HG03342 (cell line): ENCODE measurements around the gene XPNPEP1.

Experiments used
- ATAC-seq: cut with Tn5 transposase; IDR thresholded peaks from one replicate; pipeline ENCODE4 v1.9.1; 2021; ENCODE audit warnings: mild to moderate bottlenecking, moderate library complexity; ENCODE audit not compliant: unreplicated experiment

Gene XPNPEP1

DNA sequence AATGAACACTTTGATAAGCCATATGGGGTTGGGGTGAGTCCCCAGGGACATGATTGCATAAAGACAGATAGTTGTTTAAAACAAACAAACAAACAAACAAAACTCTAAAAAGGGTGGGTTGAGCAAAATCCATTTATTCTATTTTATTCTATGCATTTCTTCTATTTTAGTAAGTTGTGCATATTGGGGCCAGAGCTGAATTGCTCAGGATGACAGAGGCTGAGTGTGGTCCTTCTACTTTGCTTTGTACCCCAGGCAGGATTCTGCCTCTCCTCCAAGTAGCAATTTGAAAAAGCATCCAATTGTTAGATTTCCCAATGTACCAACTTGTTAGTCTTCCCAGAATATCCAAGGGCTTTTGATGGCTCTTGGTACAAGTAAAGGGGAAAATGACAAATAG is 29.2 kb upstream of the XPNPEP1 start:
- no peak for ATAC-seq

DNA sequence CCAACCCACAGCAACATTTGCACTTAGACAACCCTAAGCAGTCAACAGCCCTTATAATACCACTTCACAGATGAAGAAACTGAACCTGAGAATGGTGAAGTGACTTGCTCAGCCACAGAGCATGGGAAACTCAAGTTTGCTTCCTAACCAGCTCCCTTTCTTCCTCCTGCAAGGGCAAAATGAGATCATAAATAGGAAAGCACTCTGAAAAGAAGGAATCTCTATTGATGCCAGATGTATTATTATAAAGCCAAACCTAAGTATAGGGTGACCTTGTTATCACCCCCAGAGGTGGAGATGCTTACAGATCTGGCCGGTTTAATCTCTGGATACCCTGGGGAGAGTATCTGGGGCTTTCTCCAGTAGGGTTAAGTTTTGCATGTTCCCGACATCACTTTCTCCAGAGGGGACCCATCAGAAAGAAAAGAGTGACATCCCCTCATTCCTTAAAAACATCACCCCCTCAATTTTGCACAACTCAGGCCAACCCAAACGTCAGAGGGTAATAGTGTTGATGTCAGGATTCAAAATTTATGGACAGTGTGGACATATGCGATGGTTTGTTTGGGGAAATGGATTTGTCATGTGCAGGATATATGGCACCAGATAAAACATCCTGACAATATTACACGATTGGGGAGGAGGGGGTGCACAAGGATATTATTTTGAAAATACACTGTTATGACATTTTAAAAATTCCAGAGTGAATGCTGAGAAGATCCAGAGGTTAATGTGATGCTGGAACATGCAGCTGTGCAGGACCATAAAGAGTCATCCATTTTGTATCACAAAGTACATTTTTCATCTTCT is 24.0 kb upstream of the XPNPEP1 start:
- no peak for ATAC-seq

DNA sequence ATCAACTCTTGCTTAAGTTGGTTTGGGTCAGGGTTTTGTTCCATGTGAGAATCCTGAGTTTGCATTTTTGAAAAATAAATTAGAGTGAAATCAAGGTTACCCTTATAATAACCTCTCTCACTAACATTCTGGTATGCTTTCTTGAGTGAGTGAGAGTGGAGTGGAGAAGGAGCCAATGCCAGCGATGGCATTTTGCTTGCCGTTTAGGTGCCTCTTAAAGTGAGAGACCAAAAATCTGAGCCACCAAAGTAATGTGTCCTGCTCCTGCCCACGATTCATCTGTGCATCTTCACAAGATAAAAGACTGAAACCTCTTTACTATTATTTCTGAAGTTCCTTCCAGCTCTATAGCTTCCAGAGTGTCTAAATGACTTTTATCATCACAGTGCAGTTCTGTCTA is 23.4 kb upstream of the XPNPEP1 start:
- ATAC-seq: no peak

DNA sequence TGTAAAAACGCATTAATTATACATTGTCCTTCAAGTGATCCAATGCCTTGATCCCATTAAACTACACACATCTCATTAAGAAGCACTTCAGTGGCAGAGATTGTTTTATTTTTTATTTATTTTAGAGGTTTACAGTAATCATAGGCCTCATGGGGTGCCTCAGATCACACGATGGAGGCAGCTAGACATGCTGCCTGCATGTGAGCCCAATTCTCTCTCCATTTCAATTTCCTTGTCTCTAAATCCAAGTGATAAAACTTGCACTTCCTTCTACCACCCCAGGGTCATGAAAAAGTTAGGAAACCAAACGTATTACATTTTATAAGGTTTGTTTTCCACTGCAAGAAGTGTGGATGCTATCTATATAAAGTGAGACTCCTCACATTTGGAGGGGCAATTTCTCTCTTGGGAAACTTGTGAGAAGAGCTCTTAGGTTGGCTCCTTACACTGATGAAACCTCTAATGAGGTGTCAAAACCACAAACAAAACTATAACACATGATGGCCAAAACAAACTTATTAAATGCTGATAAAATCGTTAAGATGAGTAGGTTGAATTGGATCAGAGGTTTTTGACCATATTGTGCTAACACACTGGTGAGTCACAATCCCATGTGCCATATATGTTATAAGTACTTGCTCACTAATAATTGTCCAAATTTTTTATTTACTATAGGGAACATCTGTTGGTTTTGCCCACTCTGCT is 22.3 kb upstream of the XPNPEP1 start:
- no peak for ATAC-seq

DNA sequence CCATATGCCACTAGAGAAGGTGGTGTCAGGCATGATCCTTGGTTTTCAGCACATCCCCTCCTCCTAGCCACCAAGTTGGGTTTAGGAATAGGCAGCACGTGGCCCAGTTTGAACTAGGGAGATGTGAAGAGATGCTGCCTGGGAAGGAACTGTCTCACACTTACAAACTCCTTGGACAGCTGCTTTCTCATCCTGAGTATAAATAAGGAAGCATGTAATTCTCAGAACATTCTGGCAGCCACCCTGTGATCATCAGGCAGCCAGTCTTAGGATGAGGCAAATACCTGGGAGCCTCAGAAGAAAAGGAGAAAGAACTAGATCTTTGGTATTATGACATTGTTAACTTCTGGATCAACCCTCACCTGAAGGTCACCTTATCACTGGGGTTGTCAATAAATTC is 21.3 kb upstream of the XPNPEP1 start:
- no peak for ATAC-seq

DNA sequence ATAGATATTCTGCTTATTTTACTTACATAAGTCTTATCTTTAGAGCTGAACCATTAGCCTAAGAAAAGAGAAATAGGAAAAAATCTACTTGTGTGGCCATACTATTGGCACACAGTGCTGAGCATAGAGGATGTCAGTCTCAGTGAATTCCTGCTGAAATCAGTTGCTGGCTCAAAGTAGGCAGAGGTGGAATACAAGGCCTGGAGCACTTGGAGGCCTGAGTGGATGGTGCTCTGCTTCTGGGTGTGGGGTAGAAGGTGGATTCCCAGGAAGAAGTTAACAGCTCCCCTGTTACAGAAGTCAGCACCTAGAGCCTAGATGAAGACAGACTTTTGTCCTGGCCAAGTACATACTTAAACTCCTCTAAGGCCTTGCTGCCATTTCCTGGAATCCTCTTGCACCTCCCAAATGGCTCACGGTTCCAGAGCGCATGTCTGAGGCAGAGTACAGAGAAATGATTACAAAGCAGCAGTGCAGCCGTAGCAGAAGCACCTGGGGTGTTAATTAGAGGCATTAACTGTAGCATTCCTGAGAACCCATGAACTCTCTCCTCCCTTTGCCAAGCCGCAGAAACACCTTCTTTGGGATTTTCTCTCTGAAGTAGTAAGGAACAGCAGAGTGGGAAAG is 18.0 kb upstream of the XPNPEP1 start:
- ATAC-seq: no peak

DNA sequence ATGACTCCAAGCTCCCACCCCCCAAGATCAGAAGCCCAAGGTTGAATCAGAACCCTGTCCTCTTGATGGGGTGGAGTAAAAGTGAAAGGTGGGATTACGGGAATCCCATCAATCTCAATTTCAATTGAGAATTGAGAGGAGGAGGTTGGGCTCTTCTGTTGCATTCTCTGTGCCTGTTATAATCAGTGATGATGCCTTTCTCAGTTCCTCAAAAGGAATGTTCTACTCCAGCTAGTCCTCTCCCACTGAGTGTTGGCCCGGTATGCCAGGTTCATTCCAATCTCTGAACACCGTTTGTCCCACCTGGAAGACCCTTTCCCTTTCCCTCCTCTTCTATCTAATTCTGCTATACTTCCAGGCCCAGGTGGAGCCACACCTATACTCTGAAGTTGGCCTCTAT is 17.2 kb upstream of the XPNPEP1 start:
- ATAC-seq: no peak

DNA sequence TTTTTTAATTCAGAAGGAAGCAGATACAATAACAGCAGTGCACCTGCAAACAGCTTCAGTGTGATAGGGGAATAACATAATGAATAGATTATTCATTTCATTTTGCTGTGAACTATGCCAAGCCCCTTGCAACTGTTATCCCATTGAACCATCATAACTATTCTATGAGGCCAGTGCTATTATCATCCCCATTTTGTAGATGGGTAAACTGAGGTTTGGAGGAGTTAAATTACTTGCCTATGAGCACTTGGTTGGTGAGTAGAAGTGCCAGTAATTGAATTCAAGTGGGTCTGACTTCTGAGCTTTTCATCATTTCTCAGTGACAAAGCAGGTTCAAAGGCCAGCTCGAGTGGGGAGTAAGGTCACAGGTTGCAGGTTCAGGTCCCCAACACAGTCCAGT is 16.8 kb upstream of the XPNPEP1 start:
- ATAC-seq: no peak

DNA sequence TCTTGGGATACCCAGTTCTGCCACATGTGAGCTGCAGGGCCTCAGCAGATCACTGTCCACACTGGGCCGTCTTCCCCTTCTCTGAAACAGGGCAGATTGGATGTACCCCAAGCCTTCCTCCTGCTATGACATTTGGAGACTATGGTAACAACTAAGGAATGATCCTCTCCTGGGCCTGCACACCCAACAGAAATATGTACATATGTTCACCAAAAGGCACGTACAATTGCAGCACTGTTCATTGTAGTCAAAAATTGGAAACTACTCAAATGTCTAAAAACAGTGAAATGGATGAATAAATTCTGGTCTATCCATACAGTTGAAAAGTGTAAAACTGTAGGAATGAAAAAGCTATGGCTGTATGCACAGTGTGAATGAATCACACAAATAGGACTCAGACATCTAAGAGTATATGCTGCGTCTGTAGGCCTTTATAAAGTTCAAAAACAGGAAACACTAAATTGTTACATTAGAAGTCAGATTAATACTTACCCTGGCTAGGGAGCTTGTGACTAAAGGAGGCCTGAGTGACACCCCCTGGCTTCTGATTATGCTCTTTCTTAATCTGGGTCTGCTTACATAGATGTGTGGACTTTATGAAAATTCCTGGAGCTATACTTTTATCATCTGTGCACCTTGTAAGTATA is 16.1 kb upstream of the XPNPEP1 start:
- ATAC-seq: no peak

DNA sequence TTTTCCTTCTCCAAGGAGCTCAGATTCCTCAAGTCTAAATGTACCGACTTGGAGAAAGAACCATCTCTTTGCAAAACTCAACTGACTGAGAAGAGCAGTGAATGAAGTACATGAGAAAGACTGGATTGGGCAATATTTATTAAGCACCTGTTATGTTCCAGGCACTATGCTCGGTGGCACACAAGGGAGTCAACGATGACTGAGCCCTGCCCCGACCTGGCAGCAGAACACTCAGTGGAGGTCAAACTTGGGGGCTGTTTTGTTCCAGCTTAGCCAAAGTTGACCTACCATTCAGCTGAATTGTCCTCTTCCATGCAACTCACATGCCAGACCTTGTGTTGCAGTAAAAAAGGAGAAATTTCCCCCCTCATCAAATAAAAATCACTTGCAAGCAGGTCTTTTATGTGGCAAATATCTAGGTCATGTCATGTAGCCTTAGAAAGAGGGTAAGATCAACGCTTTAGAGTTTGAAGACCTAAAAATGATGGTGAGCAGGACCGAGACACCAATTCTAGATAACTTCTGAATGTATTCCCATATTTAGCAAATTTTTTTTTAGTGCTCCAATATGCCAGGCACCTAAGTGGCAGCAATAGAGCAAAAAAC is 14.3 kb upstream of the XPNPEP1 start:
- ATAC-seq: no peak

DNA sequence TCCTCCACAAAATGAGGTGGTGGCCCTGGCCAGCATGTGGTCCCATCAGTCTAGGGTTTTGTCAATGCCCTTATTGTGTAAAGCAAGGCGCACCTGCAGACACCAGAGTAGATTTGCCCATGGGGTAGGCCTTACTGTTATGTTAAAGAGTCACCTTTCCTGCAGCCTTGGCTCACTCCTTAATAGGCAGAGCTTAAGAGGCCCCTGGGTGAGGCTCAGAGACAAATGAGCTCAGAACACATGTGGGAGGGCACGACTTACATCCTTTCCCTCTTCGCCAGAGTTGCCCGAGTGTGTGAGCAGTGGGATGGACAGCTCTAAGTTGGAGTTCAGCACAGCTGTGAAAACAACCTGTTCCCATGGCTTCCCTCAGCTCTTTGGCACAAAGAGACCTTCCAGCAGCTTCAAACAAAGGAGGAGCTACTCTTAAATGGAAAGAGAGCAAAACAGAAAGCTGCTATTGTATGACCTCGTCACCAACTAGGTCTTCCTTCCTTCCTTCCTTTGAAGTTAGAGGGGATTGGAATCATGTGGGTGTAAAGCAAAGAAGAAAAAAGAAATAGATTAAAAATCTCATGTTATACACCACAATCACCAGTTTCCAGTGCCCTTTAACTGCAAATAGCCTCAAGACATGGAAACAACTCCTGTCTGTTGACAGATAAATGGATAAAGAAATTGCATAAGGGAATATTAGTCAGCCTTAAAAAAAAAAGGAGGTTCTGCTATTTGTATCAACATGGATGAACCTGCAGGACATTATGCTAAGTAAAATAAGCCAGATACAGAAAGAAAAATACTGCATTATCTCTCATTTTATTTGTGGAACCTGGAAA is 11.9 kb upstream of the XPNPEP1 start:
- no peak for ATAC-seq

DNA sequence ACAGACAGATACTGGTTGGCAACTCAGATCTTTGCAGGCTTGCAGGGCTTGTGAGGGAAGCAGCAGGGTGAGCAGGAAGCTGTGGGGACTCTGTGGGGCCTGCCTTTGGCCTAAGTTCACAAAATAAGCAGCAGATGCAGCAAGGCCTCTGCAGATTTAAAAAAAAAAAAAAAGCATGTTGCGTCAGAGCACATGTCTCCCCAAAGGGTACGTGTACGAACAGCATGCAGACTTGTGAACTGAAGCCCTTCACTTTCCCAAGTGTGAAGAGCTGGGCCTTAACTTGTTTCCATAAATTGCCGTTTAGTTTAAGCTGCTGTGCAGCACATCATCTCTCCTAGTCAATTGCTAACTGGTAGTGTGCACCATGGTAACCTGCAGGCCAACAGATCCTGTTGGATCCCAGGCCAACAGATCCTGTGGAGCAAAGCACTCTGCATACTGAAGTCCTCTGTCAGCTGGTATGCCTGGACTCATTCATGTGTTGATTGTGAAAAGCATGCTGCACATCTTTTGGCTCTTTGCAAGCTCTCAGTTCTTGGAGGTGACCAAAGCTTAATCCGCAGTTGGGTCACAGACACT is 10.8 kb upstream of the XPNPEP1 start:
- ATAC-seq: no peak

DNA sequence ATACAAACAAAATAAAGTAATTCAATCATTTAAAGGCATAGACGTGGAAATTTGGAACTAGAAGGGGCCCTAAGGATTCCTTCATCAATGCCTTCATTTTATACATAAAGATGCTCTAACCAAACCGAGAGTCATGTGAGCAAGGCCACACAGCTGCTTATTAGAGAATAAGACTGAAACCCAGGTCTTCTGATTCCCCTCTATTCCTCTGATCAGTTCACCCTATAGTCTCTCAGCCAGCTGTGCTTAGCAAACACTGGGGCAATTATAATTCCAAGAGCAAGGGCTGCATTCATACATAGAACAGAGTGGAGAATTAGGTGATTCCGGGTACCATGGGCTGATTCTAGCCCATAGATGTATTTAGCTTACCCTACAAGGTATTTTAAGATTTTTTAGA is 9.7 kb upstream of the XPNPEP1 start:
- ATAC-seq: no peak

DNA sequence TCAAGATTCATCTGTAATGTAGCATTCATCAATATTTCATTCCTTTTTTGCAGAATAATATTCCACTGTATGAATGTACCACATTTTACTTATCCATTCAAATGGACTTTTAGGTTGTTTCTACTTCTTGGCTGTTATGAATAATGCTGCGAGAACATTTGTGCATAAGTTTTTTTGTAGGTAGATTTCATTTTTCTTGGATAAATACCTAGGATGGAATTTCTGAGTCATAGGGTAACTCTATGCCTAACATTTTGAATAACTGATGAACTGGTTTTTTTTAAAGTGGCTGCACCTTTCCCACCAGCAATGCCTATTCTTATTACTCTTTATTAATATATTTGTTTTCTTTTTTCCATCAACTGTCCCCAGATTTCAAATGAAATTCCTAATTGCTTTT is 9.1 kb upstream of the XPNPEP1 start:
- no peak for ATAC-seq

DNA sequence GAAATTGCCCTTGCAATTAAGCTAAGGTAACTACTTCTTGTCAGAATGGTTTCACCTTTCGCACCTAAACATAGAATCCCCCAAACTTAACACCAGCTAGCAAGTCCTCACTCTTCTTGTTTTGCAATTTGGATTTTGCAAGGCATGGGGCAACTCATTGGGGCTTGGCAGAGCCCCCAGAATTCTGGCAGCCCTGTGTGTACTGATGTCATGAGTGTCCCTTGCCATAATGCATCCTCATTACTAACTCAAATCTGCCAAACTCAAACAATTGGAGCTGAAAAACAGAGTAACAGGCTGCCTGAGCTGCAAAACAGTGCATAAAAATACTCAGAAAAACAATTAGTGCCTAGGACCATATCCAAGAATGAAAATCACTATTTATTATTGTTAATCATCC is 7.9 kb upstream of the XPNPEP1 start:
- ATAC-seq: no peak

DNA sequence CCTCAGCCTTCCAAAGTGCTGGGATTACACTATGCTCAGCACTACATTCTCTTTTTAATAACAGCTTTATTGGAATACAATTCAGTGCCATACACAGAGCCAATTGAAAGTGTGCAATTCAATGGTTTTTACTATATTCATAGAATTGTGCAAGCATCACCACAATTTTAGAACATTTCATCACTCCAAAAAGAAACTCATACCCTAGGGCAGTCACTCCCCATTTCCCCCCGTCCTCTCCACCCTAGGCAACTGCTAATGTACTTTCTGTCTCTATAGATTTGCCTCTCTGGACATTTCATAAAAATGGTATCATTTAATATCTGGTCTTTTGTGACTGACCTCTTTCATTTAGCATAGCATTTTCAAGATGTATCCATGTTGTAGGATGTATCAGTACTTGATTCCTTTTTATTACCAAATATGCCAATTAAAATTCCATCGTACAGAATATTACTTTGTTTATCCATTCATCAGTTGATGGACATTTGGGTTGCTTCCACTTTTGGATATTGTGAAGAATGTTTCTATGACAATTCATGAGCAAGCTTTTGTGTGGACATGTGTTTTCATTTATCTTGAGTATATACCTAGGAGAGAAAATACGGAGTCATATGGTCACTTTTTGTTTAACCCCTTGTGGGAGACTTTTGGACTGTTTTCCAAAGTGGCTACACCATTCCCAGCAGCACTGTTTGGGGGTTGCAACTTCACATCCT is 6.3 kb upstream of the XPNPEP1 start:
- ATAC-seq: no peak

DNA sequence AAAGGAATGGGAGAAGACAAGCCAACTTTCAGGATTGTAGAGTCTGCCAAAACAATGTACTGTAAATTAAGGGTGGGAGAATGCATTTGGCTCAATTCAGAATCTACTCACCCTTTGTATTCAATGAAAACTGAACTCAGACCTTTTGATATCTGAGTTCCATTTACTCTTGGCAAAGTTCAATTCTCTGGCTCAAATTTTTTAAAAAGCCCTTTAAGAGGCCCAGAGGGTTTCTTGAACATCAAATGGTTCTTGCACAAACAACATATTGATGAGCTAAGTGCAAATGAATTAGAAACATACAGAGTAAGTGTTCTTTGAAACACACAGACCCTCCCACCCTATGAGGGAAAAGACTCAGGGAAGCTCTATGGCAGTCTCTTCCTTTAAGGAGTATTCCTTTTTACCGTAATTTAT is 5.2 kb upstream of the XPNPEP1 start:
- no peak for ATAC-seq

DNA sequence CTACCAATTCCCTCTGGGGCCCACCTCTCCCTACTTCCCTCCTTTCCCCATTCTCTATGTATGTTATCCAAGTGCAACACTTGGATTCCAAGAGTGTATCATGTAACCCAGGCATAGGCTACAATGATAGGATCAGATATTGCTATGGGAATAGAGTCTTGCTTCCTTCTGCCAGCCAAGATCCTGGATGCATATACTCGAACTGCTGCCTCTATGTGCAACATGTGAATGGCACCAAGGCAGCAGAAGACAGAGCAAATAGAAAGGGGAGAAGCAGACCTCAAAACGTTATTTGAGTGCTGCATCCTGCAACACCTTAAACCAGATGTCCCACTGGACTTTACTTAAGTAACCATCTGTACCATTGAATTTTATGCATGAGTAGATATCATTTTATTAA is 3.5 kb upstream of the XPNPEP1 start:
- no peak for ATAC-seq

DNA sequence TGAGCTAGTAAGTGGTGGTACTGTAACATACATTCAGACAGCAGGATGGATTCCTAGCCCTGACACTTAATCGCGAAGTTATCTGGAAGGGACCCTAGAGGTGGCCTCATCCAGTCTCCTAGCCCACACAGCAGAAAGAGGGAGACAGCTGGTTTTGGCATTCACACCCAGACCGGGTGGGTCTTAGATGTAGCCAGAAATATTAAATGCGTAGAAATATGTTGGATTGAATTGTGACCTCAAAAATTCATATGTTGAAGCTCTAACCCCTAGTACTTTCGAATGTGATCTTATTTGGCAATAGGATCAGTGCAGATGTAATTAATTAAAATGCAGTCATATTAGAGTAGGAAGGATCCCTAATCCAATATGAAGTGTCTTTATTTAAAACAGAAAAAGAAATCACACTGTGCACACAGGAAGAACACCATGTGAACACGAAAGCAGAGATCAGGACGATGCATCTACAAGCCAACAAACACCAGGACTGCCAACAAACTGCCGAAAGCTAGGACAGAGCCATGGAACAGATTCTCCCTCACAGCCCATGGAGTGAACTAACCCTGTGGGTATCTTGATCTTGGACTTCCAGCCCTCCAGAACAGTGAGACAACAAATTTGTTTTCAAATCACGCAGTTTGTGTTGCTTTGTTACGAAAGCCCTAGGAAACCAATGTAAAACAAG is 2.9 kb upstream of the XPNPEP1 start:
- ATAC-seq: no peak
